ENCODE measurements around the gene ST3GAL3.

- TF ChIP-seq, protein P1, sequence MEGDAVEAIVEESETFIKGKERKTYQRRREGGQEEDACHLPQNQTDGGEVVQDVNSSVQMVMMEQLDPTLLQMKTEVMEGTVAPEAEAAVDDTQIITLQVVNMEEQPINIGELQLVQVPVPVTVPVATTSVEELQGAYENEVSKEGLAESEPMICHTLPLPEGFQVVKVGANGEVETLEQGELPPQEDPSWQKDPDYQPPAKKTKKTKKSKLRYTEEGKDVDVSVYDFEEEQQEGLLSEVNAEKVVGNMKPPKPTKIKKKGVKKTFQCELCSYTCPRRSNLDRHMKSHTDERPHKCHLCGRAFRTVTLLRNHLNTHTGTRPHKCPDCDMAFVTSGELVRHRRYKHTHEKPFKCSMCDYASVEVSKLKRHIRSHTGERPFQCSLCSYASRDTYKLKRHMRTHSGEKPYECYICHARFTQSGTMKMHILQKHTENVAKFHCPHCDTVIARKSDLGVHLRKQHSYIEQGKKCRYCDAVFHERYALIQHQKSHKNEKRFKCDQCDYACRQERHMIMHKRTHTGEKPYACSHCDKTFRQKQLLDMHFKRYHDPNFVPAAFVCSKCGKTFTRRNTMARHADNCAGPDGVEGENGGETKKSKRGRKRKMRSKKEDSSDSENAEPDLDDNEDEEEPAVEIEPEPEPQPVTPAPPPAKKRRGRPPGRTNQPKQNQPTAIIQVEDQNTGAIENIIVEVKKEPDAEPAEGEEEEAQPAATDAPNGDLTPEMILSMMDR (IDR thresholded peaks at IDR 0.05 in 2 of 3, conservative IDR thresholded peaks at IDR 0.05 in 1 of 3; ENCODE audit: control insufficient read depth in 2 of 3, extremely low read depth in 1 of 3, insufficient read depth in 1 of 3, low read depth in 3 of 3, low read length in 3 of 3), result no peak
- no peak for TF ChIP-seq SUZ12 (IDR thresholded peaks at IDR 0.05; ENCODE audit: unreplicated experiment)
- peak; percentile 87 for TF ChIP-seq SPI1 (IDR thresholded peaks at IDR 0.05; ENCODE audit: borderline replicate concordance, insufficient read depth, low read depth, low read length)
- TF ChIP-seq HSF1 (IDR thresholded peaks at IDR 0.05; ENCODE audit: low read depth, low read length), result no peak
- TF ChIP-seq CBFB (IDR thresholded peaks at IDR 0.05; ENCODE audit: low read depth), result no peak
- TF ChIP-seq HDGF (IDR thresholded peaks at IDR 0.05), result no peak
- TF ChIP-seq RBBP5 (conservative IDR thresholded peaks at IDR 0.05), result no peak
- TF ChIP-seq CHD4 (IDR thresholded peaks at IDR 0.05), result no peak
Observed at GRCh38 chr1:43766818-43767525, 59.6 kb downstream of the ST3GAL3 start.

Data from GM12878 (cell line).